K562 (cell line): ENCODE measurements around the gene DDR1. TPM values are rescaled to one million over a fixed set of nuclear protein-coding genes. Genes with fewer than 3 reads are reported as not detected.

ENCODE experiments used
- BACH1 ChIP-seq: fragments of 200-800 bp; sonication (Bioruptor generic); IDR thresholded peaks from 2 replicates; pipeline ENCODE4 v1.6.1; 2016; ENCODE audit warnings: missing genetic modification characterization, missing compliant biosample characterization
- CCAR2 ChIP-seq: fragments of 200-400 bp; formaldehyde crosslinking; IDR thresholded peaks from 2 replicates; pipeline ENCODE4 v1.6.1; 2017; ENCODE audit warnings: mild to moderate bottlenecking, low read depth, low read length
- CHAMP1 ChIP-seq: fragments of 450-650 bp; IDR thresholded peaks from 2 replicates; pipeline ENCODE4 v1.6.1; 2016; ENCODE audit warnings: mild to moderate bottlenecking
- CREB1 ChIP-seq, 2 experiments: sonication (generic) in 1 of 2; formaldehyde crosslinking in 1 of 2; IDR thresholded peaks; 2 replicates each; pipeline versions ENCODE4 v1.6.1 to v1.8.0; 2012 to 2022; ENCODE audit warnings: inconsistent platforms in 1 of 2, mild to moderate bottlenecking in 1 of 2, missing genetic modification reagents in 1 of 2, moderate library complexity in 1 of 2
- CREB5 ChIP-seq: fragments of 250-450 bp; sonication (Bioruptor Pico); IDR thresholded peaks from 2 replicates; pipeline ENCODE4 v1.5.0; 2020; ENCODE audit warnings: mild to moderate bottlenecking
- DPF2 ChIP-seq: fragments of 450-650 bp; IDR thresholded peaks from 2 replicates; pipeline ENCODE4 v1.6.1; 2016
- FOXJ3 ChIP-seq: sonication (generic); formaldehyde crosslinking; IDR thresholded peaks from 2 replicates; pipeline ENCODE4 v1.4.0; 2020; ENCODE audit warnings: mild to moderate bottlenecking, missing genetic modification reagents
- HSF4 ChIP-seq: fragments of 250-450 bp; sonication (Bioruptor Pico); IDR thresholded peaks from 2 replicates; pipeline ENCODE4 v2.1.2; 2022; ENCODE audit warnings: mild to moderate bottlenecking, moderate library complexity, borderline replicate concordance
- IRF9 ChIP-seq: fragments of 450-650 bp; IDR thresholded peaks from 2 replicates; pipeline ENCODE4 v1.6.1; 2016; ENCODE audit warnings: missing biosample characterization, missing genetic modification characterization
- MAFF ChIP-seq: IDR thresholded peaks from 2 replicates; pipeline ENCODE4 v1.6.1; 2012; ENCODE audit warnings: low read length, improper control_type of control experiment
- MAFK ChIP-seq: IDR thresholded peaks from 2 replicates; pipeline ENCODE4 v1.6.1; 2011; ENCODE audit warnings: low read length, improper control_type of control experiment
- MAZ ChIP-seq, 2 experiments: fragments of 450-650 bp in 1 of 2; sonication (generic) in 1 of 2; formaldehyde crosslinking; IDR thresholded peaks in 1 of 2; conservative IDR thresholded peaks in 1 of 2; 2 replicates each; pipeline versions ENCODE4 v1.4.0 to v1.5.0; 2020; ENCODE audit warnings: mild to moderate bottlenecking in 1 of 2, missing genetic modification reagents in 1 of 2
- NELFE ChIP-seq: IDR thresholded peaks from 2 replicates; pipeline ENCODE4 v1.6.1; 2011; ENCODE audit warnings: mild to moderate bottlenecking; ENCODE audit not compliant: insufficient read depth, insufficient read length
- NFE2L1 ChIP-seq: fragments of 450-650 bp; IDR thresholded peaks from 2 replicates; pipeline ENCODE4 v1.6.1; 2016; ENCODE audit warnings: missing genetic modification characterization, low read depth, mild to moderate bottlenecking, missing compliant biosample characterization, moderate library complexity, borderline replicate concordance
- RBM39 ChIP-seq: fragments of 200-400 bp; formaldehyde crosslinking; optimal IDR thresholded peaks from 2 replicates; pipeline ENCODE3; 2018; ENCODE audit warnings: low read depth, low read length
- SMAD3 ChIP-seq: fragments of 450-650 bp; formaldehyde crosslinking; conservative IDR thresholded peaks from 2 replicates; pipeline ENCODE4 v1.4.0; 2020; ENCODE audit warnings: mild to moderate bottlenecking
- STAT5A ChIP-seq: IDR thresholded peaks from 2 replicates; pipeline ENCODE4 v1.6.1; 2012; ENCODE audit warnings: low read length, inconsistent platforms, borderline replicate concordance
- TRIM25 ChIP-seq: fragments of 450-650 bp; IDR thresholded peaks from 2 replicates; pipeline ENCODE4 v1.7.0; 2016; ENCODE audit warnings: borderline replicate concordance
- U2AF2 ChIP-seq: fragments of 200-400 bp; formaldehyde crosslinking; optimal IDR thresholded peaks from 2 replicates; pipeline ENCODE3; 2017; ENCODE audit warnings: low read depth, mild to moderate bottlenecking, low read length
- ZNF561 ChIP-seq: fragments of 450-650 bp; formaldehyde crosslinking; conservative IDR thresholded peaks from 2 replicates; pipeline ENCODE4 v1.4.0; 2020; ENCODE audit warnings: mild to moderate bottlenecking, moderate library complexity
- polyA plus RNA-seq, 8 experiments: library from polyadenylated mRNA; depleted of rRNA in 4 of 8; stranded (reverse) in 5 of 8; unstranded in 3 of 8; fragments of >200 nt; fragmentation: Nextera tagmentation in 2 of 8; fragmentation: Illumina TruSeq in 1 of 8; extraction: Ambion mirVana in 2 of 8; extraction: Trizol in 1 of 8; gene quantifications; 2 replicates each; pipeline versions ENCODE4 v1.2.1 to v1.2.3, GENCODE V29; 2011 to 2014; ENCODE audit warnings: inconsistent platforms in 1 of 8, missing spikeins in 1 of 8
- total RNA-seq, 7 experiments: library from RNA; depleted of rRNA in 6 of 7; stranded (reverse); fragments of >200 nt in 6 of 7; fragmentation: Illumina TruSeq in 2 of 7; extraction: Trizol in 2 of 7; gene quantifications; 2 replicates each; pipeline versions ENCODE4 v1.2.1 to v1.2.3, GENCODE V29; 2011 to 2021; ENCODE audit warnings: low replicate concordance in 1 of 7

Gene DDR1
- total and polyA plus RNA-seq, 9 of the 15 experiments (the other 6 are each of a cell fraction or from before 2014, with no cell fraction given) = 1.4 to 44.6 (median 12.2) TPM

GRCh38 chr6:30914076-30914853 lies 29.9 kb downstream of the DDR1 start, which contains the start of gene VARS2 (continued):
- TF ChIP-seq CREB1 (IDR thresholded peaks at IDR 0.05) (no peak), CREB1 (CRISPR knock-in tag; IDR thresholded peaks at IDR 0.05) (peak; percentile 66; the same call in 1 of the 2 replicates), ZNF561 (CRISPR knock-in tag) (no peak), IRF9 (tag) (no peak), NELFE (no peak), BACH1 (tag) (no peak), HSF4 (CRISPR knock-in tag) (no peak), RBM39 (no peak), CHAMP1 (no peak), MAZ (CRISPR knock-in tag; conservative IDR thresholded peaks at IDR 0.05 in 1 of 2, IDR thresholded peaks at IDR 0.05 in 1 of 2) (peak; percentile 85 to 88), MAFK (no peak; the same call in 1 of the 2 replicates), MAFF (no peak), NFE2L1 (no peak), U2AF2 (no peak), SMAD3 (CRISPR knock-in tag) (no peak), CCAR2 (no peak), CREB5 (CRISPR knock-in tag) (0 out of 2 replicates have a peak, but pooled peaks have one; percentile 75), STAT5A (no peak), DPF2 (peak; percentile 70), FOXJ3 (CRISPR knock-in tag) (no peak), TRIM25 (no peak)
